ENCODE results near the gene KLK2. TPM values are rescaled to one million over a fixed set of nuclear protein-coding genes. Genes with fewer than 3 reads are reported as not detected.

KLK2 gene
- total and polyA plus RNA-seq, 3 donors from 2014 or later: 19.3 to 38.3 (median 30.7) TPM

GRCh38 chr19:50838239-50838638 is 35.0 kb upstream of the KLK2 start:
- DNase-seq: no peak

DNA sequence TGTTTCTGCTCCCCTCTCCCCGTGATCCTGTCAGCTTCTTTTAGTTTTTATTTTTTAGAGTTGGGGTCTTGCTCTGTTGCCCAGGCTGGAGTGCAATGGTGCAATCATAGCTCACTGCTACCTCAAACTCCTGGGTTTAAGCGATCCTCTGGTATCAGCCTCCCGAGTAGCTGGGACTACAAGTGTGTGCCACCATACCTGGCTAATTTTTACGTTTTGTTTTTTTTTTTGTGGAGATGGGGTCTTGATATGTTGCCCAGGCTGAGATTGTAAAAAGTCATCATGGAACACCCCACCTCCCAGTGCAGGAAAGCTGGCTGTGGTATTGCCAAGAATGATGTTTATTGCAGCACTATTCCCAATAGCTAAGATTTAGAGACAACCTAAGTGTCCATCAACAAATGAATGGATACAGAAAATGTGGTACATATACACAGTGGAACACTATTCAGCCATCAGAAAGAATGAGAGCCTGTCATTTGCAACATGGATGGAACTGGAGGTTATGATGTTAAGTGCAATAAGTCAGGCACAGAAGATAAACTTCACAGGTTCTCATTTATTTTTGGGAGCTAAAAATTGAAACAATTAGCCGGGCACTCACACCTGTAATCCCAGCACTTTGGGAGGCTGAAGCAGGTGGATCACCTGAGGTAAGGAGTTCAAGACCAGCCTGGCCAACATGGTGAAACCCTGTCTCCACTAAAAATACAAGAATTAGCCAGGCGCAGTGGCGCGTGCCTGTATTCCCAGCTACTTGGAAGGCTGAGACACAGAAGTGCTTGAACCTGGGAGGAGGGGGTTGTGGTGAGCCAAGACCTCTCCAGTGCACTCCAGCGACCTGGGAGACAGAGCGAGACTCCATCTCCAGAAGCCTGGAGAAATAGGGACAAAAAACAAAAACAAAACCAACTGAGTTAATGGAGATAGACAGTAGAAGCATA is 33.3 kb upstream of the KLK2 start:
- peaks cover 4% of the 10 kb centered on the region for H3K4me1 ChIP-seq
- TF ChIP-seq POLR2A (IDR thresholded peaks at IDR 0.05) (no peak), CTCF (IDR thresholded peaks at IDR 0.05) (no peak)
- no peaks in the 10 kb centered on the region for H3K9me3 ChIP-seq
- WGBS, 2 donors: 76 to 81% methylated on average over 10 of the region's 10 CpGs
- H3K27me3 ChIP-seq: no peaks in the 10 kb centered on the region
- H3K4me3 ChIP-seq: no peak overlapping the region
- intact Hi-C loops (cut with DNase I; ENCODE audit: low total_unique reads): no loop called here
- no peak overlapping the region for H3K27ac ChIP-seq
- DNase-seq: no peak
- H3K36me3 ChIP-seq (ENCODE audit: low read depth, missing control alignments): no peaks in the 10 kb centered on the region

More at GRCh38 chr19:50838239-50838638, 35.0 kb upstream of the KLK2 start:
- 32 to 34% methylated on average over 5 to 6 of the region's 6 CpGs for WGBS, 2 donors
- Histone ChIP-seq H3K4me1 (peaks cover 4% of the 10 kb centered on the region), H3K27me3 (no peaks in the 10 kb centered on the region), H3K36me3 (ENCODE audit: low read depth, missing control alignments) (no peaks in the 10 kb centered on the region), H3K4me3 (no peak overlapping the region), H3K27ac (no peak overlapping the region), H3K9me3 (no peaks in the 10 kb centered on the region)
- TF ChIP-seq CTCF (IDR thresholded peaks at IDR 0.05) (no peak), POLR2A (IDR thresholded peaks at IDR 0.05) (no peak)
- intact Hi-C loops (cut with DNase I; ENCODE audit: low total_unique reads): no loop called here

GRCh38 chr19:50842130-50842529 is 31.1 kb upstream of the KLK2 start:
- Histone ChIP-seq H3K4me1 (no peaks in the 10 kb centered on the region), H3K9me3 (no peaks in the 10 kb centered on the region), H3K36me3 (ENCODE audit: low read depth, missing control alignments) (no peaks in the 10 kb centered on the region), H3K27ac (no peak overlapping the region), H3K4me3 (no peak overlapping the region), H3K27me3 (no peaks in the 10 kb centered on the region)
- WGBS, 2 donors: 87 to 89% methylated on average over 6 of the region's 6 CpGs
- no peak for DNase-seq
- intact Hi-C loops (cut with DNase I; ENCODE audit: low total_unique reads): no loop called here
- TF ChIP-seq CTCF (IDR thresholded peaks at IDR 0.05) (no peak), POLR2A (IDR thresholded peaks at IDR 0.05) (no peak)

GRCh38 chr19:50843205-50843604 is 30.0 kb upstream of the KLK2 start:
- no peaks in the 10 kb centered on the region for H3K27me3 ChIP-seq
- no peaks in the 10 kb centered on the region for H3K36me3 ChIP-seq (ENCODE audit: low read depth, missing control alignments)
- no peak overlapping the region for H3K4me3 ChIP-seq
- no peak overlapping the region for H3K27ac ChIP-seq
- WGBS, 2 donors: 94 to 100% methylated on average over 2 of the region's 2 CpGs
- no peak for DNase-seq
- no peaks in the 10 kb centered on the region for H3K9me3 ChIP-seq
- no peaks in the 10 kb centered on the region for H3K4me1 ChIP-seq
- TF ChIP-seq CTCF (IDR thresholded peaks at IDR 0.05): no peak
- TF ChIP-seq POLR2A (IDR thresholded peaks at IDR 0.05): no peak
- intact Hi-C loops (cut with DNase I; ENCODE audit: low total_unique reads): no loop called here
